Adrenal gland (tissue), 5 donors: ENCODE measurements around the gene CKM.

Experiments used
- POLR2A ChIP-seq, 2 donors: fragments of 450-650 bp; IDR thresholded peaks; one replicate each; pipeline ENCODE4 v1.6.1; 2017; ENCODE audit warnings: antibody characterized with exemption in 2 of 2, mild to moderate bottlenecking in 2 of 2, moderate library complexity in 1 of 2
- TF ChIP-seq, protein P1 (sequence below), 6 experiments: fragments of 450-650 bp in 4 of 6; fragments of 200-600 bp in 2 of 6; sonication (generic) in 1 of 6; IDR thresholded peaks; 1 replicate in 5 of 6; 2 replicates in 1 of 6; pipeline versions ENCODE4 v1.5.1 to v1.8.0; 2016 to 2021; ENCODE audit warnings: antibody characterized with exemption in 6 of 6, mild to moderate bottlenecking in 2 of 6, moderate library complexity in 1 of 6
- donor health status: DM: no; HTN: no; CAD: no.

DNA sequence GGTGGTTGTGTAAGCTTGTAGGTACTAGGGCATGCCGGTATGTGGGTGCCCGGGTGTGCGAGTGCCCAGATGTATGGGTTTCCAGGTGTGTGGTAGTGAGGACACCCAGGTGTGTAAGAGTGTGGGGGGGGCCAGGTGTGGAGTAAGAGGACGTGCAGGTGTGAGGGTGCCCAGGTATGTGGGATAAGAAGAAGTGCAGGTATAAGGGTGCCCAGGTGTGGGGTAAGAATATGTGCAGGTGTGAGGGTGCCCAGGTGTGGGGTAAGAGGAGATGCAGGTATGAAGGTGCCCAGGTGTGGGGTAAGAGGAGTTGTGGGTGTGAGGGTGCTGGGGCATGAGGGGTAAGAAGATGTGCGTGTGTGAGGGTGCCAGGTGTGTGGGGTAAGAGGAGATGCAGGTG, 57.3 kb downstream of the CKM start:
- TF ChIP-seq, protein P1, sequence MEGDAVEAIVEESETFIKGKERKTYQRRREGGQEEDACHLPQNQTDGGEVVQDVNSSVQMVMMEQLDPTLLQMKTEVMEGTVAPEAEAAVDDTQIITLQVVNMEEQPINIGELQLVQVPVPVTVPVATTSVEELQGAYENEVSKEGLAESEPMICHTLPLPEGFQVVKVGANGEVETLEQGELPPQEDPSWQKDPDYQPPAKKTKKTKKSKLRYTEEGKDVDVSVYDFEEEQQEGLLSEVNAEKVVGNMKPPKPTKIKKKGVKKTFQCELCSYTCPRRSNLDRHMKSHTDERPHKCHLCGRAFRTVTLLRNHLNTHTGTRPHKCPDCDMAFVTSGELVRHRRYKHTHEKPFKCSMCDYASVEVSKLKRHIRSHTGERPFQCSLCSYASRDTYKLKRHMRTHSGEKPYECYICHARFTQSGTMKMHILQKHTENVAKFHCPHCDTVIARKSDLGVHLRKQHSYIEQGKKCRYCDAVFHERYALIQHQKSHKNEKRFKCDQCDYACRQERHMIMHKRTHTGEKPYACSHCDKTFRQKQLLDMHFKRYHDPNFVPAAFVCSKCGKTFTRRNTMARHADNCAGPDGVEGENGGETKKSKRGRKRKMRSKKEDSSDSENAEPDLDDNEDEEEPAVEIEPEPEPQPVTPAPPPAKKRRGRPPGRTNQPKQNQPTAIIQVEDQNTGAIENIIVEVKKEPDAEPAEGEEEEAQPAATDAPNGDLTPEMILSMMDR (IDR thresholded peaks at IDR 0.05): no peak
- no peak for TF ChIP-seq POLR2A (IDR thresholded peaks at IDR 0.05)
